Ectodermal cell (in vitro differentiated cells): ENCODE data around the gene TAF6. TPM values are rescaled to one million over a fixed set of nuclear protein-coding genes. Genes with fewer than 3 reads are reported as not detected.

Experiments used
- H3K27ac ChIP-seq: 2 replicates; pipeline ENCODE4 v1.7.0; 2013; ENCODE audit warnings: mild to moderate bottlenecking, low read depth, low read length; ENCODE audit not compliant: insufficient read depth, poor library complexity, severe bottlenecking
- H3K27me3 ChIP-seq: 2 replicates; pipeline ENCODE4 v1.7.0; 2013; ENCODE audit warnings: mild to moderate bottlenecking, low read length; ENCODE audit not compliant: insufficient read depth, control insufficient read depth, poor library complexity, severe bottlenecking
- H3K36me3 ChIP-seq: one replicate; pipeline ENCODE4 v1.7.0; 2013; ENCODE audit warnings: low read length; ENCODE audit not compliant: control insufficient read depth, insufficient read depth
- H3K4me1 ChIP-seq: one replicate; pipeline ENCODE4 v1.7.0; 2013; ENCODE audit warnings: low read length; ENCODE audit not compliant: control insufficient read depth, insufficient read depth
- H3K4me3 ChIP-seq: 2 replicates; pipeline ENCODE4 v1.7.0; 2013; ENCODE audit warnings: low read depth, low read length, control low read depth; ENCODE audit not compliant: insufficient read depth
- H3K9me3 ChIP-seq: 2 replicates; pipeline ENCODE4 v1.7.0; 2013; ENCODE audit warnings: mild to moderate bottlenecking, low read length, moderate library complexity; ENCODE audit not compliant: control insufficient read depth
- WGBS, 2 experiments: methylation state at CpG; one replicate each; pipeline ENCODE4 v1.1.7; 2013; ENCODE audit warnings: missing lambda C conversion rate in 2 of 2; 5-methylcytosine and 5-hydroxymethylcytosine counted together
- polyA plus RNA-seq, 4 experiments: library from polyadenylated mRNA; stranded (reverse); fragments of 50-300 nt; gene quantifications; one replicate each; pipeline ENCODE4 v1.2.3, GENCODE V29; 2013

Gene TAF6
- 107 TPM for polyA plus RNA-seq (2013, experiment 1 of 4)
- polyA plus RNA-seq (2013, experiment 2 of 4) = 100.0 TPM
- polyA plus RNA-seq (2013, experiment 3 of 4) = 79.1 TPM
- 86.3 TPM for polyA plus RNA-seq (2013, experiment 4 of 4)

GRCh38 chr7:100119072-100119969 lies at the start of gene TAF6, which contains the start of gene CNPY4:
TAF6 (minus strand) TSS chr7:100119358; CDS start chr7:100114209, 5,149 bp downstream.
CNPY4 (plus strand) TSS chr7:100119634; CDS start chr7:100119745, 111 bp downstream.
- H3K36me3 ChIP-seq = no peaks in the 10 kb centered on the region
- peak within 1 kb of the TSS; percentile 83 for H3K4me3 ChIP-seq
- H3K27ac ChIP-seq = peak within 1 kb of the TSS; percentile 99
- peaks cover 3% of the 10 kb centered on the region for H3K4me1 ChIP-seq
- WGBS, 2 experiments = 1% methylated on average over 48 of the region's 49 CpGs
- H3K27me3 ChIP-seq = no peaks in the 10 kb centered on the region
- no peaks in the 10 kb centered on the region for H3K9me3 ChIP-seq

GRCh38 chr7:100167912-100168323 lies 48.8 kb upstream of the TAF6 start:
- H3K4me1 ChIP-seq = peaks cover 23% of the 10 kb centered on the region
- no peaks in the 10 kb centered on the region for H3K36me3 ChIP-seq
- H3K27ac ChIP-seq = no peak overlapping the region
- WGBS, 2 experiments = 9 to 10% methylated on average over 10 to 11 of the region's 11 CpGs
- H3K9me3 ChIP-seq = no peaks in the 10 kb centered on the region
- H3K27me3 ChIP-seq = peaks cover 35% of the 10 kb centered on the region
- H3K4me3 ChIP-seq = peak overlapping the region; percentile 18

DNA sequence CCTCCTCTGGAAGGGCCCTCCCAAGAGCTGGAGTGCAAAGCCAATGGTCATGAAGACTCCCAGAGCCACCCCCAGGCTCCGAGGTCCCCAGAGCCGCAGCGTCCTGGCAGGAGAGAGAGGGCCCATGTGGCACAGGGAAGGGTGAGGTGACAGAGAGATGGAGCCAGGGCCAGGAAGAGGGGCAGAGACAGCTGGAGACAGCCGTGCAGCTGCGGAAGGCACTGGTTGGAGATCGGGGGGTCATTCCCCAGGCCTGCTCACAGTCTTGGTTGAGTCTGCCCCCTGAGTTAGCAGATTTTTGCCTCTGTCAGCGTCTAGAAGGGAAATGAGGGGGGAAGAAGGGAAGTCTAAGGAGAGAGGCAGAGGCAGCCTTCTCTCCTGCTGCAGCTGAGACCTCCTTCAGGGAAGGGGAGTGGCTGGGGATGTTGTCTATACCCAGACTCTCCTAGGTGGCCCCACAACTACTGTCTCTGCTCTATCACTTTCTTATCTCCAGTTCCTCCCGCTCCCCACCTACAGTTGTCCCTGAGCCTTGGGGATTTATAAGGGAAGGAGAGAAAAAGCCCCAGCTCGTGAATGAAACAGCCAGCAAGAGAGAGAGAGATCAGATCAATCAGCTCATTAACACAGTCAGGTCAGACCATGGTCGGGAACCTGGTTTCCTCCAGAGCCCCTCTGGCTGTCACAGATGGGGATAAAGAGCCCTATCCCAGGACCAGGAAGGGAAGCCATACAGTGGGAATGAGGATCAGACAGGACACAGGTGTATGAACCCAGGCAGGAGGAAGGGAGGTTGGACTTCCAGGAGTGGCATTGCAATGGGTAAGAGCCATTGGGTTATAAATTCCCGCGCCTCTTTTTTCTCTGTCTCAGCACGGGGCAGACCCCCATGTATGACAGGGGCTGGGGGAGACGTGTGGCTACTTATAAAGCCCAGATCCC lies 48.1 kb upstream of the TAF6 start:
- Histone ChIP-seq H3K36me3 (no peaks in the 10 kb centered on the region), H3K27me3 (peaks cover 35% of the 10 kb centered on the region), H3K9me3 (no peaks in the 10 kb centered on the region), H3K4me1 (peaks cover 23% of the 10 kb centered on the region), H3K4me3 (peak overlapping the region; percentile 18), H3K27ac (no peak overlapping the region)
- WGBS, 2 experiments = 51 to 65% methylated on average over 13 to 14 of the region's 14 CpGs

DNA sequence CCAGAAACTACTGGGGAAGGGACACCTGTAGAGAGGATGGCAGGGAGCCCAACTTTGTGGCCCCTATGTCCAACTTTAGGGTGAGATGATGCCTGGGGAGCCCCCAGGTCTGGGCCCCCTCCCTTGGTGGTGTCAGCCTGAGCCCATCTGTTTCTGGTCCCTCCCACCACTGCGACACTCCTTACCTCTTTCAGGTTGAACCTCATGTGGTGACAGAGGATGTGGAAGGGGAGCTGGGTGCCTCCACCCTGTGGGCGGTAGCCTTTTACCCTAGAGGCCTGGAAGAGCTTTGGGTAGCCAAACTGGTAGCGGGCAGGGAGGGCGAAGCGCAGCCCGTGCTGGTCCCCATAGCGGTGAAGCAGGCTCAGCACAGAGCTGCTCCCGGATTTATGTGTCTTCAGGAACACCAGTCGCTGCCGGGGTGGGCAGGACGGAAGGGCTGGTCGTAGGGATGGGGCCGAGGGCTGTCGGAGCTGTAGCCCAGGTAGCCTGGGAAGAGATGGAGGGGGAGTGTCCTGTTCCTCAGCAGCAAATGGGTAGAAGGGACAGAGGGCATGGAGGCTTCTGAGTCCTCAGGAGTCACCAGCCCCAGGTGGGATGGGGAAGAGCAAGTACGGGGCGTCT lies 47.3 kb upstream of the TAF6 start:
- no peaks in the 10 kb centered on the region for H3K9me3 ChIP-seq
- H3K4me3 ChIP-seq = no peak overlapping the region
- H3K36me3 ChIP-seq = no peaks in the 10 kb centered on the region
- peaks cover 23% of the 10 kb centered on the region for H3K4me1 ChIP-seq
- H3K27me3 ChIP-seq = peaks cover 27% of the 10 kb centered on the region
- WGBS, 2 experiments = 87 to 89% methylated on average over 16 of the region's 16 CpGs
- H3K27ac ChIP-seq = no peak overlapping the region

DNA sequence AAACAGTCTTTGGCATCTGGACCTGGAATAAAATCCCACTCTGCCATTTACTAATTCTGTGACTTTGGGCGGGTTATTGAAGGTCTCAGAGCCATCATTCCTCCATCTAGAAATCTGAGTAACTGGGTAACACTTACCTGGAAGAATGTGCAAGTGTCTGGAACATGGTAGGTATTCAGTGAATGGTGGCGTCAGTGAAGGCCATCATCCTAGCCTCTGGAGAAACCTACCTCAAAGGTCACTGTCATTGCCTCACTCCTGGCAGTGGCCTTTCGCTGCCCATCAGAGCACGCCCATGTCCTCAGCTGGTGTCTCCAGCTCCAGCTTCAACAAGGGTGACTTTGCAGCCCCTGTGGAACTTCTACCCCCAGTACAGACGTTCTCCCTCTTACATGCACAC lies 44.7 kb upstream of the TAF6 start:
- 90% methylated on average over 5 of the region's 5 CpGs for WGBS, 2 experiments
- H3K27me3 ChIP-seq = peaks cover 16% of the 10 kb centered on the region
- H3K4me3 ChIP-seq = no peak overlapping the region
- H3K4me1 ChIP-seq = peaks cover 13% of the 10 kb centered on the region
- H3K9me3 ChIP-seq = no peaks in the 10 kb centered on the region
- H3K36me3 ChIP-seq = no peaks in the 10 kb centered on the region
- no peak overlapping the region for H3K27ac ChIP-seq

DNA sequence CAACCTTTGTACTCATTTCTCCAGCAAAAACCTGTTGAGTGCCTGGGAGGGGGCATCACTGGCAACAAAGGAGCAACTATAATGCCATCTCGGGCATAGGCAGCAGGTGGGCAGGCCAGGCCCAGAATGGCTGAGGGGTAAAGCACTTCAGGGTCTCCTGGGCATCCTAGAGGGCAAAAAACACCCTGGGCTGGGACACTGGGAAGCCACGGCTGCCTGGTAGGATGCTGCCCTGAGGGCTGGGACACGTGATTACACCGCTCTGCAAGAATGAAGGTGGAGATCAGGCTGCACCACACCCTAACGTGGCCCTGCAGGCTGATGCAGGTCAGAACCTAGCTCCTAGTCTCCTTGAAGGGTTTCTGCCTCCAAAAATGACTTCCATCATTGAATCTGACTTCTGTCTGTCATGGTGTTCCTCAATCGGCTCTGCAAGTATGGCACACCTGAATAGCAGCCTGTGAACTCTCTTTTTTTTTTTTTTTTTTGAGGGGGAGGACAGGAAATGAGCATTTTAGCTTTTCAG lies 43.9 kb upstream of the TAF6 start:
- Histone ChIP-seq H3K4me1 (peaks cover 13% of the 10 kb centered on the region), H3K4me3 (no peak overlapping the region), H3K27me3 (peaks cover 13% of the 10 kb centered on the region), H3K27ac (no peak overlapping the region), H3K36me3 (no peaks in the 10 kb centered on the region), H3K9me3 (no peaks in the 10 kb centered on the region)
- WGBS, 2 experiments = 55% methylated on average over 6 of the region's 6 CpGs

GRCh38 chr7:100160067-100160466 lies 40.9 kb upstream of the TAF6 start:
- Histone ChIP-seq H3K27ac (no peak overlapping the region), H3K27me3 (no peaks in the 10 kb centered on the region), H3K36me3 (peaks cover 15% of the 10 kb centered on the region), H3K9me3 (no peaks in the 10 kb centered on the region), H3K4me1 (peaks cover 5% of the 10 kb centered on the region), H3K4me3 (no peak overlapping the region)
- WGBS, 2 experiments = 92 to 95% methylated on average over 18 of the region's 18 CpGs

- no peaks in the 10 kb centered on the region for H3K9me3 ChIP-seq
- H3K27ac ChIP-seq = no peak overlapping the region
- WGBS, 2 experiments = 83 to 87% methylated on average over 7 of the region's 7 CpGs
- H3K36me3 ChIP-seq = peaks cover 22% of the 10 kb centered on the region
- peak overlapping the region; percentile 95 for H3K4me3 ChIP-seq
- no peaks in the 10 kb centered on the region for H3K27me3 ChIP-seq
- peaks cover 5% of the 10 kb centered on the region for H3K4me1 ChIP-seq
These were observed 40.0 kb upstream of the TAF6 start for GRCh38 chr7:100159099-100159623.
